SU-DHL-6 (cell line): ENCODE results near the gene MRFAP1.

Experiments used
- EZH2phosphoT487 ChIP-seq: fragments of 200-600 bp; sonication (generic), shearing (Covaris generic); conservative IDR thresholded peaks from 2 replicates; pipeline ENCODE4 v1.6.1; 2018; ENCODE audit warnings: mild to moderate bottlenecking, antibody characterized with exemption, low read length, moderate library complexity, mixed read lengths
- TF ChIP-seq, protein P1 (sequence below): fragments of 200-600 bp; sonication (generic); IDR thresholded peaks from one replicate; pipeline ENCODE4 v1.5.1; 2017; ENCODE audit warnings: antibody characterized with exemption, mild to moderate bottlenecking, low read length, moderate library complexity; ENCODE audit not compliant: insufficient read depth, poor library complexity, severe bottlenecking

- TF ChIP-seq, protein P1, sequence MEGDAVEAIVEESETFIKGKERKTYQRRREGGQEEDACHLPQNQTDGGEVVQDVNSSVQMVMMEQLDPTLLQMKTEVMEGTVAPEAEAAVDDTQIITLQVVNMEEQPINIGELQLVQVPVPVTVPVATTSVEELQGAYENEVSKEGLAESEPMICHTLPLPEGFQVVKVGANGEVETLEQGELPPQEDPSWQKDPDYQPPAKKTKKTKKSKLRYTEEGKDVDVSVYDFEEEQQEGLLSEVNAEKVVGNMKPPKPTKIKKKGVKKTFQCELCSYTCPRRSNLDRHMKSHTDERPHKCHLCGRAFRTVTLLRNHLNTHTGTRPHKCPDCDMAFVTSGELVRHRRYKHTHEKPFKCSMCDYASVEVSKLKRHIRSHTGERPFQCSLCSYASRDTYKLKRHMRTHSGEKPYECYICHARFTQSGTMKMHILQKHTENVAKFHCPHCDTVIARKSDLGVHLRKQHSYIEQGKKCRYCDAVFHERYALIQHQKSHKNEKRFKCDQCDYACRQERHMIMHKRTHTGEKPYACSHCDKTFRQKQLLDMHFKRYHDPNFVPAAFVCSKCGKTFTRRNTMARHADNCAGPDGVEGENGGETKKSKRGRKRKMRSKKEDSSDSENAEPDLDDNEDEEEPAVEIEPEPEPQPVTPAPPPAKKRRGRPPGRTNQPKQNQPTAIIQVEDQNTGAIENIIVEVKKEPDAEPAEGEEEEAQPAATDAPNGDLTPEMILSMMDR, result no peak
- no peak for TF ChIP-seq EZH2phosphoT487
Measured at GRCh38 chr4:6680372-6681034, 40.0 kb downstream of the MRFAP1 start.
